IPS-18a (cell line): ENCODE measurements around the gene JMJD6.
"Not testable (repeated sequence)": the region's sequence is repeated elsewhere in the genome, so short reads cannot be mapped to it uniquely, and the experiment has no call there.

ENCODE experiments used
- H3K27ac ChIP-seq: one replicate; pipeline ENCODE4 v1.5.1; 2013; ENCODE audit warnings: low read length
- H3K27me3 ChIP-seq: one replicate; pipeline ENCODE4 v1.6.1; 2013; ENCODE audit warnings: mild to moderate bottlenecking, low read length; ENCODE audit not compliant: control insufficient read depth, insufficient read depth
- H3K36me3 ChIP-seq: one replicate; pipeline ENCODE4 v1.6.1; 2013; ENCODE audit warnings: low read depth, low read length; ENCODE audit not compliant: control insufficient read depth
- H3K4me1 ChIP-seq: one replicate; pipeline ENCODE4 v1.6.1; 2013; ENCODE audit warnings: low read depth, low read length; ENCODE audit not compliant: control insufficient read depth
- H3K4me3 ChIP-seq: one replicate; pipeline ENCODE4 v1.5.1; 2013; ENCODE audit warnings: low read length
- H3K9ac ChIP-seq: one replicate; pipeline ENCODE4 v1.6.1; 2013; ENCODE audit warnings: mild to moderate bottlenecking, low read length, moderate library complexity
- H3K9me3 ChIP-seq: one replicate; pipeline ENCODE4 v1.6.1; 2013; ENCODE audit warnings: low read depth, low read length; ENCODE audit not compliant: control insufficient read depth

Gene JMJD6

GRCh38 chr17:76700617-76701470 lies 25.6 kb downstream of the JMJD6 start:
- no peaks in the 10 kb centered on the region for H3K36me3 ChIP-seq
- no peak overlapping the region for H3K27ac ChIP-seq
- peaks cover 26% of the 10 kb centered on the region for H3K4me1 ChIP-seq
- no peaks in the 10 kb centered on the region for H3K9me3 ChIP-seq
- no peaks in the 10 kb centered on the region for H3K27me3 ChIP-seq
- no peak overlapping the region for H3K4me3 ChIP-seq
- no peak overlapping the region for H3K9ac ChIP-seq

GRCh38 chr17:76700270-76700616 lies 26.2 kb downstream of the JMJD6 start:
- no peak overlapping the region for H3K9ac ChIP-seq
- no peak overlapping the region for H3K27ac ChIP-seq
- no peaks in the 10 kb centered on the region for H3K9me3 ChIP-seq
- no peaks in the 10 kb centered on the region for H3K27me3 ChIP-seq
- peaks cover 26% of the 10 kb centered on the region for H3K4me1 ChIP-seq
- H3K36me3 ChIP-seq = no peaks in the 10 kb centered on the region
- no peak overlapping the region for H3K4me3 ChIP-seq

GRCh38 chr17:76698466-76698977 lies 27.9 kb downstream of the JMJD6 start:
- H3K36me3 ChIP-seq, H3K9me3 ChIP-seq, H3K27ac ChIP-seq, H3K4me3 ChIP-seq, H3K27me3 ChIP-seq, H3K9ac ChIP-seq: not testable (repeated sequence)
- H3K4me1 ChIP-seq = peaks cover 26% of the 10 kb centered on the region

GRCh38 chr17:76697702-76698465 lies 28.5 kb downstream of the JMJD6 start:
- H3K27ac ChIP-seq = no peak overlapping the region
- H3K4me3 ChIP-seq = no peak overlapping the region
- H3K36me3 ChIP-seq = no peaks in the 10 kb centered on the region
- no peaks in the 10 kb centered on the region for H3K9me3 ChIP-seq
- no peak overlapping the region for H3K9ac ChIP-seq
- H3K27me3 ChIP-seq = no peaks in the 10 kb centered on the region
- peaks cover 26% of the 10 kb centered on the region for H3K4me1 ChIP-seq

GRCh38 chr17:76696763-76697701 lies 29.4 kb downstream of the JMJD6 start:
- Histone ChIP-seq H3K4me3 (no peak overlapping the region), H3K9me3 (no peaks in the 10 kb centered on the region), H3K9ac (no peak overlapping the region), H3K27ac (no peak overlapping the region), H3K36me3 (no peaks in the 10 kb centered on the region), H3K27me3 (no peaks in the 10 kb centered on the region), H3K4me1 (peaks cover 25% of the 10 kb centered on the region)

GRCh38 chr17:76695059-76695831 lies 31.2 kb downstream of the JMJD6 start:
- Histone ChIP-seq H3K4me3 (no peak overlapping the region), H3K9ac (no peak overlapping the region), H3K36me3 (no peaks in the 10 kb centered on the region), H3K27me3 (no peaks in the 10 kb centered on the region), H3K9me3 (no peaks in the 10 kb centered on the region), H3K27ac (no peak overlapping the region), H3K4me1 (peaks cover 13% of the 10 kb centered on the region)

GRCh38 chr17:76691379-76692191 lies 34.8 kb downstream of the JMJD6 start:
- H3K4me1 ChIP-seq = peaks cover 3% of the 10 kb centered on the region
- H3K36me3 ChIP-seq = no peaks in the 10 kb centered on the region
- H3K4me3 ChIP-seq = no peak overlapping the region
- no peak overlapping the region for H3K27ac ChIP-seq
- no peak overlapping the region for H3K9ac ChIP-seq
- H3K9me3 ChIP-seq = no peaks in the 10 kb centered on the region
- H3K27me3 ChIP-seq = no peaks in the 10 kb centered on the region

- no peak overlapping the region for H3K27ac ChIP-seq
- H3K4me3 ChIP-seq = no peak overlapping the region
- no peak overlapping the region for H3K9ac ChIP-seq
- H3K36me3 ChIP-seq = no peaks in the 10 kb centered on the region
- H3K9me3 ChIP-seq = no peaks in the 10 kb centered on the region
- peaks cover 3% of the 10 kb centered on the region for H3K4me1 ChIP-seq
- no peaks in the 10 kb centered on the region for H3K27me3 ChIP-seq
Observed at GRCh38 chr17:76690596-76691280, 35.7 kb downstream of the JMJD6 start.

GRCh38 chr17:76689859-76690258 lies 36.5 kb downstream of the JMJD6 start:
- H3K27me3 ChIP-seq = no peaks in the 10 kb centered on the region
- H3K36me3 ChIP-seq = no peaks in the 10 kb centered on the region
- no peaks in the 10 kb centered on the region for H3K9me3 ChIP-seq
- H3K4me3 ChIP-seq = no peak overlapping the region
- H3K9ac ChIP-seq = no peak overlapping the region
- H3K27ac ChIP-seq = no peak overlapping the region
- H3K4me1 ChIP-seq = peaks cover 3% of the 10 kb centered on the region

GRCh38 chr17:76688165-76688622 lies 38.2 kb downstream of the JMJD6 start:
- no peaks in the 10 kb centered on the region for H3K9me3 ChIP-seq

More at GRCh38 chr17:76688165-76688622, 38.2 kb downstream of the JMJD6 start:
- Histone ChIP-seq H3K27ac (no peak overlapping the region), H3K4me1 (peaks cover 9% of the 10 kb centered on the region), H3K9ac (no peak overlapping the region), H3K36me3 (no peaks in the 10 kb centered on the region), H3K4me3 (no peak overlapping the region), H3K27me3 (no peaks in the 10 kb centered on the region)
